Astrocyte of the spinal cord (primary cell): ENCODE measurements around the gene ASPG.

Source experiments
- DNase-seq: peaks from one replicate; pipeline ENCODE4 v3.0.0; 2011; ENCODE audit warnings: low read depth, low spot score
- H3K4me3 ChIP-seq: 2 replicates; pipeline ENCODE4 v1.5.1; 2011; ENCODE audit warnings: low read depth, mild to moderate bottlenecking, low read length, moderate library complexity
- in situ Hi-C: cut with HindIII; loops from 2 replicates; pipeline ENCODE4 v1.10.0; 2017; ENCODE audit warnings: low sequenced_read_pairs
- TF ChIP-seq, protein P1 (sequence below): IDR thresholded peaks from 2 replicates; pipeline ENCODE4 v1.5.1; 2012; ENCODE audit warnings: low read depth, mild to moderate bottlenecking, low read length, inconsistent platforms

Gene ASPG

DNA sequence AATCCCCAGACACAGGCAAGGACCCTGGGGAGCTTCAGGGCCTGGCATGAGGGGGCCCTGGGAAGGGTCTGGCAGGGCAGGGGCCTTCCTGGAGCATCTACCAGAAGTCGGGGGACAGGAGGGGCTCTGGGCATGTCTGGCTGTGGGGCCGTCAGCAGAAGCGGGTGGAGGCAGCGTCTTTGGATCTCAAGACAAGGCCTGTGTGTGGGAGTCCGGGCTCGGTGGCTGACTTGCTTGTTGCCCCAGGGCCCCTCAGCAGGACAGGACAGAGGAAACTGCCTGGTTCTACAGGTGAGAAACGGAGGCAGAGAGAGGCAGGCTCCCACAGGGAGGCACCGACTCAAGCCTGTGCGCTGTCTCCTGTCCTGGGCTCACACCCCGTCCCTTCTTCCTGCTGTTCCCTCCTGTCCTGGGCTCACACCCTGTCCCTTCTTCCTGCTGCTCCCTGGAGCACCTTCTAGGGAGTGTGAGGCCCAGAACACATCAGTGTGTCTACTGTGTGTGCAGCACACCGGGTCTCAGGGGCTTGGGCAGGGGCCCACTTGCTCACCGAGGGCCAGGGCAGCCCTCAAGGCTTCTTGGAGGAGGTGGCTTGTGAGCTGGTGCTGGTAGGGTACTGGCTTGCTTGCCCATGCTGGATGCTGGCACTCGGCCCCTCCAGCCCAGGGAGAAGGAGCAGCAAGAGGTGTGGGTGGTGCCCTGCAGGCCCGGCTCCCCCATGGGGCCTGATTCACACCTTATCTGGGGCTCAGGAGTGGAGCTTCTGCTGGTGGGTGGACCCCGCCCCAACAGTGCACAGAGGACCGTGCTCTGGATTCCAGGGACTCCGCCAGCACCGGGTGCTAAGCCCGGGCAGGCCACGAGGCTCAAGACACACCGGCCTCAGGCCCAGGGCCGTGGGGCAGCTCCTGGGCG lies 14.9 kb downstream of the ASPG start:
- DNase-seq = no peak
- TF ChIP-seq, protein P1, sequence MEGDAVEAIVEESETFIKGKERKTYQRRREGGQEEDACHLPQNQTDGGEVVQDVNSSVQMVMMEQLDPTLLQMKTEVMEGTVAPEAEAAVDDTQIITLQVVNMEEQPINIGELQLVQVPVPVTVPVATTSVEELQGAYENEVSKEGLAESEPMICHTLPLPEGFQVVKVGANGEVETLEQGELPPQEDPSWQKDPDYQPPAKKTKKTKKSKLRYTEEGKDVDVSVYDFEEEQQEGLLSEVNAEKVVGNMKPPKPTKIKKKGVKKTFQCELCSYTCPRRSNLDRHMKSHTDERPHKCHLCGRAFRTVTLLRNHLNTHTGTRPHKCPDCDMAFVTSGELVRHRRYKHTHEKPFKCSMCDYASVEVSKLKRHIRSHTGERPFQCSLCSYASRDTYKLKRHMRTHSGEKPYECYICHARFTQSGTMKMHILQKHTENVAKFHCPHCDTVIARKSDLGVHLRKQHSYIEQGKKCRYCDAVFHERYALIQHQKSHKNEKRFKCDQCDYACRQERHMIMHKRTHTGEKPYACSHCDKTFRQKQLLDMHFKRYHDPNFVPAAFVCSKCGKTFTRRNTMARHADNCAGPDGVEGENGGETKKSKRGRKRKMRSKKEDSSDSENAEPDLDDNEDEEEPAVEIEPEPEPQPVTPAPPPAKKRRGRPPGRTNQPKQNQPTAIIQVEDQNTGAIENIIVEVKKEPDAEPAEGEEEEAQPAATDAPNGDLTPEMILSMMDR = no peak
- in situ Hi-C loops = no loop called here
- H3K4me3 ChIP-seq = no peak overlapping the region

DNA sequence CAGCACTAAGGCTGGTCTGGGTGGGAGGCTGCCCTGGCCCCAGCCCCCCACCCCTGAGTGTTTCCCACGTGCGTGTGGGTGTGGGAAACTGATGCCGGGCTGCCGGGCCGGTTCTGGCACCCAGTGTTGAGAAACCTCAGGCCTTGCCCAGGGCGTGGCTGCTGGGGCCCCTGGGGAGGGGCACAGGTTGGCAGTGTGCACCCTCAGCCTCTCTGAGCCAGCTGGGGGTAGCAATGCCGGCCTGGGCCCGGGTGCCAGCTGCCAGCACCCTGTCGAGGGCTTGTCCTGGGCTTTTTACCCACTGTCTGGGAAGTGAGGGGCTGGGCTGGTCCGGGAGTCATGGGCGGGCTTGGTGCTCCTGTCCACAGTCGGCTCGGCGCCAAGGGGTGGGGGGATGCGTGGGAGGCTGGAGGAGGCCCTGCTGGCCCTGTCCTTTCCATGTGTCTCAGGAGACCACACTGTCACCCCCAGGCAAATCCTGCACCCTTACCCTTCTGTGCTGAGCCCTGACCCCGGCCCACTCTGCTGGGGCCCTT lies 15.7 kb downstream of the ASPG start:
- TF ChIP-seq, protein P1 = no peak
- no peak for DNase-seq
- in situ Hi-C loops = no loop called here
- no peak overlapping the region for H3K4me3 ChIP-seq

- in situ Hi-C loops = no loop called here
- H3K4me3 ChIP-seq = no peak overlapping the region
- TF ChIP-seq, protein P1 = no peak
- DNase-seq = no peak
Measured at GRCh38 chr14:104101651-104102281, 16.3 kb downstream of the ASPG start.

GRCh38 chr14:104102282-104102914 lies 16.9 kb downstream of the ASPG start:
- TF ChIP-seq, protein P1 = no peak
- H3K4me3 ChIP-seq = no peak overlapping the region
- DNase-seq = no peak
- in situ Hi-C loops = no loop called here

- DNase-seq = no peak
- no peak overlapping the region for H3K4me3 ChIP-seq
- TF ChIP-seq, protein P1 = no peak
- in situ Hi-C loops = no loop called here
Measured at GRCh38 chr14:104103061-104103445, 17.6 kb downstream of the ASPG start.

DNA sequence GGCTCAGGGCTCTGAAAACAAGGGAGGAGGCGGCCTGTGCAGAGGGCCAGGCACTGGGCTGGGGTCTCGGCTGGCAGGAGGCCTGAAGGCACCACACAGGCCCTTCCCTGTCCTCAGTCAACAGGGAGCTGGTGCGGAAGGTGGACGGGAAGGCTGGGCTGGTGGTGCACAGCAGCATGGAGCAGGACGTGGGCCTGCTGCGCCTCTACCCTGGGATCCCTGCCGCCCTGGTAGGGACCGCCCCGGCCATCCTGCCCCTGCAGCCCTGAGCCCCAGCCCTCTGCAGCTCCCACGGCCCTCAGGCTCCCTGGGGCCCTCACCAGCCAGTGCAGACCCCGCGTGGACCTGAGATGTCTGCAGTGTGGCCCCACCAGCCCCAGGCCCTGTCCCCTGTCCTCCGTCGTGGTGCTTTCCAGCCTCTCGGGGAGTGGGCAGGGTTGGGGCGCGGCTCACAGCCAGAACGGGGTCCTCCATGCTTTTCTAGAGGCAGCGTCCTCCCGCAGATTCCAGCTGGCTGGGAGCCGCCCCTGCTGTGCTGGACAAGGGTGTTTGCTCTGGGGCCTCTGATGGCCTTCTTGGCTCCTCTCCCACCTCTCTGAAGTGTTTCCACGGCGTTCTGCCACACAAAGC lies 18.1 kb downstream of the ASPG start:
- no peak for DNase-seq
- in situ Hi-C loops = no loop called here
- H3K4me3 ChIP-seq = no peak overlapping the region
- TF ChIP-seq, protein P1 = no peak
